GM19238 (cell line): ENCODE measurements around the gene CACNG8.

Experiments used
- DNase-seq: peaks from one replicate; pipeline ENCODE4 v3.0.0; 2011; ENCODE audit warnings: low spot score; ENCODE audit not compliant: insufficient read length

The CACNG8 gene

DNA sequence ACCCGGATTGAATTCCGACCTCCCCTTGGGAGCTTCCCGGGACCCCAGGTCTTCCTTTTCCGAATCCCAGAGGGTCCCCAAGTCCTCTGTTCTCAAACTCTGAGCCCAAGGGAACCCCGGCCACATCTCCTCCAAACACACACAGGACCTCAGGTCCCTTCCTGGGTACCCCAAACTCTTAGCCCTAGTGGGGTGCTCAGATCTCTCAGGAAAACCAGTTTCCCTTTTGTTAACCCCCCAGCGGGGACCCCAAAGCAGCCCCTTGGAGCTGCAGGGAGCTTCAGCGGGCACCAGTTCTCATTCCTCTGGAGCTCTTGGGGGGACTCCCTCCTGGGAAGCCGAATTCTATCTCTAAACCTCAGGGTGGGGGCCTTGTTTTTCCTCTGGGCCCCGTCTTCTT, 29.5 kb downstream of the CACNG8 start:
- no peak for DNase-seq

DNA sequence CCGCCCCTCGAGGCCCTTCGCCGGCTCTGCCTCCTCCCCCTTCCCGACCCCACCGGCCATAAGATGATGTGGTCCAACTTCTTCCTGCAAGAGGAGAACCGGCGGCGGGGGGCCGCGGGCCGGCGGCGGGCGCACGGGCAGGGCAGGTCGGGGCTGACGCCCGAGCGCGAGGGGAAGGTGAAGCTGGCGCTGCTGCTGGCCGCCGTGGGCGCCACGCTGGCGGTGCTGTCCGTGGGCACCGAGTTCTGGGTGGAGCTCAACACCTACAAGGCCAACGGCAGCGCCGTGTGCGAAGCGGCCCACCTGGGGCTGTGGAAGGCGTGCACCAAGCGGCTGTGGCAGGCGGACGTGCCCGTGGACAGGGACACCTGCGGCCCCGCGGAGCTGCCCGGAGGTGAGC, 30.1 kb downstream of the CACNG8 start:
- DNase-seq, result no peak

DNA sequence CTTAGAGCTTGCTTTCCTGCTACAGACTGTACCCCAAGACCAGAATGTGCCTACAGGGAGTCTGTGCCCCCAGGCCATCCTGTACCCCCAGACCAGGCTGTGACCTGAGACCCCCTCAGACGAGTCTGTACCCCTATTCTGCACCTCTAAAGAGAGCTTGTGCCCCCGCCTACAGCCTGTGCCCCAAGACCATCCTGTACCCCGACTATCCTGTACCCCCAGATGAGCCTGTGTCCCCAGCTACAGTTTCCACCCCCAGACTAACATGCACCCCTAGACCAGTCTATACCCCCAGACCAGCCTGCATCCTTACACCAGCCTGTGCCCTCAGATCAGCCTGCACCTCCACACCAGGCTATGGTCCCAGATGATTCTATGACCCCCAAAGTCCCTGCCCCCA, 30.7 kb downstream of the CACNG8 start:
- DNase-seq, result no peak

DNA sequence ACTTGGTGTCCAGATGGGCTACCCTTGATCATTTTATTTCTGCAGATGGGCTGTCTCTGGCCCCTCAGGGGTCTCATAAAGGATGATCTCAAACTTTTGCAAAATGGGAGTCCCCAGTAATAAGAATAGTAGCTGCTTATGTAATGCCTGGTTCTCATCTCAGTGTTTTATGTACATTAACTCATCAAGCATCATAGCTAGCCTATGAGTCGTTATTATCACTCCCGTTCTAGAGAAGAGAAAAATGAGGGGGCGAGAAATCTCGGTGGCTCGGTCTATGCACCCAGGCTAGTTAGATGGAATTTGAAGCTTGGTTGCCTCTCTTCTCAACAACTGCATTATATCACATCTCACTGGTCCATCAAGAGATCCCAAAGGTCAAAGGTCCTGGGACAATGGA, 32.1 kb downstream of the CACNG8 start:
- DNase-seq, result no peak

DNA sequence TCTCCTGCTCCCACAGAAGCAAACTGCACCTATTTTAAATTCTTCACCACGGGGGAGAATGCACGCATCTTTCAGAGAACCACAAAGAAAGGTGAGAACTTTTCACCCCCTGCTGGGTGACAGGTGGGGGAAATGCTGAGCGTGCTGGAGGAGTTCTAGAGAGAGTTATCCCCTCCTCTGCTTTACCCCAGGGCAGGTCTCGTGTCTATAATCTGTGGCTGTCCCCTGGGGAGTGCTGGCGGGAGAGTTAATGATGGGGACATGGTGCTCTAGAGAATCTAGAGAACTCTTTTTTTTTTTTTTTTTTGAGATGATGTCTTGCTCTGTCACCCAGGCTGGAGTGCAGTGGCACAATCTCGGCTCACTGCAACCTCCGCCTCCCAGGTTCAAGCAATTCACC, 35.5 kb downstream of the CACNG8 start:
- no peak for DNase-seq

DNA sequence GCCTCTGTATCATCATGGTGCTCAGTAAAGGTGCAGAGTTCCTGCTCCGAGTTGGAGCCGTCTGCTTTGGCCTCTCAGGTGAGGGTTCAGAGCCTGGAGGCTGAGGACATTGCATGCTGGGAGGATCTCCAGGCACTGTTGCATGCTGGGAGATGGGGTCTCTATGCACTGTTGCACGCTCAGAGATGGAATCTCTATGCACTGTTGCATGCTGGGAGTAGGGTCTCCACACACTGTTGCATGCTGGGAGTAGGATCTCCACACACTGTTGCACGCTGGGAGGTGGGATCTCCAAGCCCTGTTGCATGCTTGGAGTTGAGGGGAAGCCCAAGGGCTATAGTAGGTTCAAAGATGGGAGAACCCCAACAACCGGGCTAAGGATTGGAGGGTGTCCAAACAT, 37.0 kb downstream of the CACNG8 start:
- no peak for DNase-seq

DNA sequence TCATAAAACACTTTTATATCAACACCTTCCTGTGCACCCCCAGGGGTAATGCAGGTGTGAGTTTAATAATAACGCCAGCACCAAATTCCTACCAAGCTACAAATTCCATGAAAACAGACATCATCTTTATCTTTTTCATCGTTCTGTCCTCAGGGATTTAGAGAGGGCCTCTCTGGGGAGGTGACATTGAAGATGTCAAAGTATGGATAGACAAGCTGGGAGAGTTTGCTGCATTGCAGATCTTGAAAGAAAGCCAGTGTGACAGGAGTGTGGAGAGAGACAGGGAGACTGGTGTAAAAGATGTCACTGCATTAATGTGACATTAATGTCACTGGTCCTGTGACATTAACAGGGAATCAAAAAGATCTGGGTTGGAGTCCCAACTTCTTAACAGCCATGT, 38.8 kb downstream of the CACNG8 start:
- no peak for DNase-seq

DNA sequence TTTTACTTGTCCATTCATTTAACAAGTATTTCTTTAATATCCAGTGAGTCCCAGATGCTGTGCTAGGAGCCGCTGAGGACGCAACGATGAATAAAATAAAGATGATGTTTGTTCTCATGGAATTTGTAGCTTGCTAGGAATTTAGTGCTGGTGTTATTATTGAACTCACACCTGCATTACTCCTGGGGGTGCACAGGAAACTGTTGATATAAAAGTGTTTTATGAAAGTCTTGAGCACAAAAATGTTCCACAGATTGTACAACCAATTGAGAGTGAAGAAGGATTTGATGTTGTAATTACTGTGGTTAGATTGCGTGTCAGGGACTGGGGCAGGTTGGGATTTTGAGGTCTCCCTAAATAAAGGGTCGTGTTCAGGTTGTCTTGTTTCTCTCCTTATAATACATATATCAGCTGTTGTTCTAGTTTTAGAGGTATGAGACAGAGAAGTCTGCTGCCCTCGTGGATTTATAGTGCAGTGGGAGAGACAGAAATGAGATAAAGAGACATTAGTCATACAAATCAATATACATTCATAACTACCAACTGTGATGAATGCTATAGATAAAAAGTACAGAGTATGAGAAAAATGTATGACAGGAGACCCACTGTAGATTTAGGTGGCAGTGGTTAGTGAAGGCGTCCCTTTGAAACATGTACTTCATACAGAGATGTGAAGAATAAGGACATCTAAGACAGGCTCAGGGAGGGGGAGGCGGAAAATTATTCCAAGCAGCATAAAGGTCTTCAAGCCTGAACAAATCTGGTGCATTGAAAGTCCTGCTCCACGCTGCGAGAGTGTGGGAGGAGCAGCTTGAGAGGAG, 40.0 kb downstream of the CACNG8 start:
- DNase-seq, result no peak

DNA sequence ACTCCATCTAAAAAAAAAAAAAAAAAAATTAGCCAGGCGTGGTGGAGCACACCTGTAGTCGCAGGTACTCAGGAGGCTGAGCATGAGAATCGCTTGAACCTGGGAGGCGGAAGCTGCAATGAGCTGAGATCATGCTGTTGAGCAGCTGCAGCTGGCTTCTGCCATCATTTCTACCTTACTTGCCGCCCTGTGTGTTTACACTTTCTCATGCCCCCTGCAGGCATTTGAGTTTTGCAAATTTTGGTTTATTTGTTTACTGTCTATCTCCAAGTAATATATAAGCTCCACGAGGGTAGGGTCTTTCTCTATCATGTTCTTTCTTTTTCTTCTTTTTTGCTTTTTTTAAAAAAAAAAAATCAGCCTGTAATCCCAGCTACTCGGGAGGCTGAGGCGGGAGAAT, 46.7 kb downstream of the CACNG8 start:
- no peak for DNase-seq

DNA sequence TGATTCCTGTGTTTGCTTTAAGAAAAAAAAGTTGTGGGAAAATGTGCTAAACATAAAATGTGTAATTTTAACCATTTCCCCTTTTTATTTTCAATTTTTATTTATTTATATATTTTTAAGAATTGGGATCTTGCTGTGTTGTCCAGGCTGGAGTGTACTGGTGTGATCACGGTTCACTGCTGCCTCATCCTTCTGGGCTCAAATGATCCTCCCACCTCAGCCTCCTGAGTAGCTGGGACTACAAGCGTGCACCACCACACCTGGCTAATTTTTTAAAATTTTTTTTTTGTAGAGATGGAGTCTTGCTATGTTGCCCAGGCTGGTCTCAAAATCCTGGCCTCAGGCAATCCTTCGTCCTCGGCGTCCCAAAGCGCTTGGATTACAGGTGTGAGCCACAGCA, 47.7 kb downstream of the CACNG8 start:
- DNase-seq, result no peak

DNA sequence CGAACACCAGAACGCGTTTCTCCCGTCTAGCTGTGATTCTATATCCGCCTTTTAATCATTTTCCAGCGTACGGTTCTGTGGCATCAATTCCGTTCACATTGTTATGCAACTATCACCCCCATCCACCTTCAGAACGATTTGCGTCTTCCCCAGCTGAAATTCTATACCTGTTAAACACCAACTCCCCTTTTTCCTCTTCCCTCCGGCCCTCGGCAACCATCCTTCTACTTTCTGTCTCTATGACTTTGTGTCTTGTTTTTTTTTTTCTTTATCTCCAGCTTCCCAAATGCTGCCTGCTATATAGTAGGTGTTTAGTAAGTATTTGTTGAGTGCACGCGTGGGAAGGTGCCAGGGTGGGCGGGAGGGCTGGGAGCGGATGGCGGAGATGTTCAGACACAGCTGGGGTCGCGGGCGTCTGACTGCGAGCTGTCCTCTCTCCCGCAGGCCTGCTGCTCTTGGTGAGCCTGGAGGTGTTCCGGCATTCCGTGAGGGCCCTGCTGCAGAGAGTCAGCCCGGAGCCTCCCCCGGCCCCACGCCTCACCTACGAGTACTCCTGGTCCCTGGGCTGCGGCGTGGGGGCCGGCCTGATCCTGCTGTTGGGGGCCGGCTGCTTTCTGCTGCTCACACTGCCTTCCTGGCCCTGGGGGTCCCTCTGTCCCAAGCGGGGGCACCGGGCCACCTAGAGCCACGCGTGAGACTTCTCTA, 48.9 kb downstream of the CACNG8 start:
- no peak for DNase-seq

DNA sequence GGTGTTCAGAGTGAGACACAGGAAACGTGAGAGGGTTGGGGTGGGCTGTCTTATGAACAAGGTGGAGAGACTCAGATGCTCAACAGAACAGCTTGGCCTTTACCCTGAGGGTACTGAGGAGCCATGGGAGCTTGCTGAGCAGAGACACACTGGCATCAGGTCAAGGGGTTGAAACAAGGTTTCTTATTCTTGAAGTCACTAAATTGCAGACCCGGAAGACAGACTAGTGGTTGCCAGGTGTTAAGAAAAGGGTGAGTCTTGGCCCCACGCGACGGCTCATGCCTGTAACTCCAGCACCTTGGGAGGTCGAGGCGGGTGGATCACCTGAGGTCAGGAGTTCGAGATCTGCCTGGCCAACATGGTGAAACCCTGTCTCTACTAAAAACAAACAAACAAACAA, 51.1 kb downstream of the CACNG8 start:
- no peak for DNase-seq

DNA sequence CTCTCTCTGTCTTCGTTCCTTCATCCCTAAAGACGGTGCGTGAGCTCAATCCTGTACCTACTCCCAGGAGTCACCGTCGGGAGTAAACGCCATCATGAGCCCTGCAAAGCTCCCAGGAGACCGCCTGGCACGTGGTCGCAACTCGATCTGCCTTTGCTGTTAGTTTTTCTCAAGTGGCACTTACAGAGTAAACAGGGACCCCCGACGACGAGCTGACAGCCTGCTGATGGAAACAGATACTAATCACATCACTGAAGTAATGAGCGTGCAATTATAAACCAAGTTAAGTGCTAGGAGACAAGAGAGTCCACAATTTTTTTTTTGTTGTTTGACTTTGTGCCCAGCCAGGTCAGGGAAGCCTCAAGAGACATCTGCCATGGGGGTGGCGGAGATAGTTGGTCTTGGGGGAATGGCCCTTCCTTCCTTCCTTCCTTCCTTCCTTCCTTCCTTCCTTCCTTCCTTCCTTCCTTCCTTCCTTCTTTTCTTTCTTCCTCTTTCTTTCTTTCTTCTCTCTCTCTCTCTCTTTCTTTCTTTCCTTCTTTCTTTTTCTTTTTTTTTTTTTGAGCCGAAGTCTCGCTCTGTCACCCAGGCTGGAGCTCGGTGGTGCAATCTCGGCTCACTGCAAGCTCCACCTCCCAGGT, 52.3 kb downstream of the CACNG8 start:
- no peak for DNase-seq

DNA sequence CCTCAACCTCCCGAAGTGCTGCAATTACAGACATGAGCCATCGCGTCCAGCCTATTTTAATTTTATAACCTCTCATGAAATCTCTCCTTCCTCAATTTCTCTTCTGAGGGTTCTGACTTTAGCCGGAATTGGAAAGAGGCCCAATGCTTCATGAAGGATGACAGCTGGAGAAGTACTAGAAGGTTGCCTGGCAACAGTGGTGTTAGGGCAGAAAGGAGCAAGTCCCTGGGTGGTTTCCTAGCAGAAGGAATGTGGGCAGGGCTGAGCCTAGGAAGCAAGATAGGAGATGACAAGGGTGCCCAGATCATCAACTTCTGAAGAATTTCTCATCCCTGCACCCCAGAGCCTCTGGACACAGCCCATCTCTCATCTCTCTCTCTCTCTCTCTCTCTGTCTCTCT, 54.5 kb downstream of the CACNG8 start:
- no peak for DNase-seq

DNA sequence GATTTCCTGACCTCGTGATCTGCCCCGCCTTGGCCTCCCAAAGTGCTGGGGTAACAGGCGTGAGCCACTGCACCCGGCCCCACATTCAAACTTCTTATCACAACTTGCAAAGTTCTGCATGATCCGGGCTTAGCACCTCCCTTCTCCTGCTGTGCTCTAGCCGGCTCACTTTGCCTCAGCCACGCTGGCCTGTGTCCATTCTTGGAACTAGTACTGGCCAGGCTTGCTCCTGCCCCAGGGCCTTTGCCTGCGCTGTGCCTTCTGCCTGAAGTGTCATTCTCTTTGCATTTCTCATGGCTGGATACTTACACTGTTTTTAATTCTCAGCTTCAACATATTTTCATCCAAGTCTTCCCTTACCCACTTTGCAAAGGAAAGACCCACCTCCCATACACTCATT, 58.6 kb downstream of the CACNG8 start:
- DNase-seq, result no peak

DNA sequence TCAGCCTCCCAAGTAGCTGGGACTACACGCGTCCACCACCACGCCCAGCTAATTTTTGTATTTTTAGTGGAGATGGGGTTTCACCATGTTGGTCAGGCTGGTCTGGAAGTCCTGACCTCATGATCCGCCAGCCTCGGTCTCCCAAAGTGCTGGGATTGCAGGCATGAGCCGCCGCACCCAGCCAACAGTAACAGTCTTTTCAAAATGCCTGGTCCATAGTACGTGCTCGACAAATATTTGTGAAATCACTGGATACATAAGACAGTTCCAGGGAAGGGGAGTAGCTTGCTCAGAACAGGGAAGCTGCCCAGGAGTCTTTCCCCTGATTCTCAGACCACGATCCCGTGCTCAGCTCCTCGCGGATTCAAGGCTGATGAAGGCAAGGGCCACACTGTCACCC, 59.2 kb downstream of the CACNG8 start:
- DNase-seq, result no peak

DNA sequence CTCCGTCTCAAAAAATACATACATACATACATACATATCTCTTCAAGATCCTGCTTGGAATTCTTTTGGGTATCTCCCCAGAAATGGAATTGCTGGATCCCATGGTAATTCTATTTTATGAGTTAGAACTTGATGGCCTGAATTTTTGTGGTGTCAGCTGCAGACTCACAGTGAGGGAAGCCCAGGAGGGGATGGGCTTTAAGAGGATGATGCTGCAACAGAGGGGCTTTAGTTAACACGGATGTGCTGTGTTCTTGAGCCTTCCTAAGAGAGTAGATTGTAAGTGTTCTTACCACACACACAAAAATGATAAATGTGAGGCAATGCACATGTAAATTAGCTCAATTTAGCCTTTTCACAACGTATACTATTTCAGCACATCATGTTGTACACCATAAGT, 60.5 kb downstream of the CACNG8 start:
- DNase-seq, result no peak

DNA sequence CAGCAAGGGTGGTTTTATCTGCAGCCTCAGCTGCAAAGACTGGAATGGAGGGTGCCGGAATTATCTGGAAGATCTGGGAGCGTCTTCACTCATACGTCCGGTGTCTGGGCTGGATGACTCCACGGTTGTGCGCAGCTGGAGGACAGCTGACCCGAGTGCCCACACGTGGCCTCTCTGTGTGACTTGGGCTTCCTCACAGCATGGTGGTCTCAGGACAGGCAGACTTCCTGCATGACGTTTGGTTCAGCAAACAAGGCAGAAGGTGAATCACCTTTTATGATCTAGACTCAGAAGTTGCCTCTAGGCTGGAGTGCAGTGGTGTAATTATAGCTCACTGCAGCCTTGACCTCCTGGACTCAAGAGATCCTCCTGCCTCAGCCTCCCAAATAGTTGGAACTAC, 61.9 kb downstream of the CACNG8 start:
- no peak for DNase-seq

DNA sequence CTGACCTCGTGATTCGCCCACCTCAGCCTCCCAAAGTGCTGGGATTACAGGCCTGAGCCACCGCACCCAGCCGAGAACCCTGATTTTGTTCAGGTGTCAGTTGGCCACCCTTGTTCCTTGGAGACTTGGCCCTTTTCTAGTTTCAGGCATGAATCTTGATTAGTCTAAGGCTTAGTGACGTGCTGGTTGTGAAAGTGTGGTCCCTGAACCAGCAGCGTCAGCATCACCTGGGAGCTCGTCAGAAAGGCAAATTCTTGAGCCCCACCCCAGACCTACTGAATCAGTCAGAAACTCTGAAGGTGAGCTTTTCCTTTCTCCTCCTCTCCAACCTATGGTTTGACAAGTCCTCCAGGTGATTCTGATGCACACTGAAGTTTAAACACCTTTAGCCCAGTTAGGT, 63.9 kb downstream of the CACNG8 start:
- no peak for DNase-seq

DNA sequence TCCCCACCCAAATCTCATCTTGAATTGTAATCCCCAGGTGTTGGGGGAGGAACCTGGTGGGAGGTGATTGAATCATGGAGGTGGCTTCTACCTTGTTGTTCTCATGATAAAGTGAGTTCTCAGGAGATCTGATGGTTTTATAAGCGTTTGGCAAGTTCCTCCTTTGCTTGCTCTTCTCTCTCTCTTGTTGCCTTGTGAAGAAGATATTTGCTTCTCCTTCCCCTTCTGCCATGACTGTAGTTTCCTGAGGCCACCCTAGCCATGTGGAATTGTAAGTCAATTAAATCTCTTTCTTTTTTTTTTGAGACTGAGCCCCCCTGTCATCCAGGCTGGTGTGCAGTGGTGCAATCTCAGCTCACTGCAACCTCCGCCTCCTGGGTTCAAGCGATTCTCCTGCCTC, 66.6 kb downstream of the CACNG8 start:
- no peak for DNase-seq

DNA sequence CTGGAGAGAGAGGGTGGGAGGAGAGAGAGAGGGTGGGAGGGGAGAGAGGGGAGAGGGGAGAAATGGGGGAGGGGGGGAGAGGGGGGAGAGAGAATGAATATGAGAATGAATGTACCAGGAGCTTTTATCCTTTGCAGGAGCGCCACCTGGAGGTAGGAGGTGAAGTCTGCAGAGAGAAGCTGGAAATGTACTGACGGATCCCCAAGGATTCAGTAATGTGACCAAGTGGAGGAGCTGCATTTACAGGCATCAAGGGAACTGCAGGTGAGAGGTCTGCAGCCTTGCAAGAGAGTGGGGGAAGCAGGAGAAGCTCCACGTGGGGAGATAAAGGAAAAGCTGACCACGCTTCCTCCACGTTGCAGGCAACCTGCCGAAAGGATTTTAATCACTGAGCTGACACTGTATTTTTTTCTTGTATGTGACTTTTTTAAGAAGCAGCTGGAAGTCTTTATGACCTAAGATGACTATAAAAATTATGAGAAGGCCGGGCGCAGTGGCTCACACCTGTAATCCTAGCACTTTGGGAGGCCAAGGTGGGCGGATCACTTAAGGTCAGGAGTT, 67.3 kb downstream of the CACNG8 start:
- no peak for DNase-seq

DNA sequence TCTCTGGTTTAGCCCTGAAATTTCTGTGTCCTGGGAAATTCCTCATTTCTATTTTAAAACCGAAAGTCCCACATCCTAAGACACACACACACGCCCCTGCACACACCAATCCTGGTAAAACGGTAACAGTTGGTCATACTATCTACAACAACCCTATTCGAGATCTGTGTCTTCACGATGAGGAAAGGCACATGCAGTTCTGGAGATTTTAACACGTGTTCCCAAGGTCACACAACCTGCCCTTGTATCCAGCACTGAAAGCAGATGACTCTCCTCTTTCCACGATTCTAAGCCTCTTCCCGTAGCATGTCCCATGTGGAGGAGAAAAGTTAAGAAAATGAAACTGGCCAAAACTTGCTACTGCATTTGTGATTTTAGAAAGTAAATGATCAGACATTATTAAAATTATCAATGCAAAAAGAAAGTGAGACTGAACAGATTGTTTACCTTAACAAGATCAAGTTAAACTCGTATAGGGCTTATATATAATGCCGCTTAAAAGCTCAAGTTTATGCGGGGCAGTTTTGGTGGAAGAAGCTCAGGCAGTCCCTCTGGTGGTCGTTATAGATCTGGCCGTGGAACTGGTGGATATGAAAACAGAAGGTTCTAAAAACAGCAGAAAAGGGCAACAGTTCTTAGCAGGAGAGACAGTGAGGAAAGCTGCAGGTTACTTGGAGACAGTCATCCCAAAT, 68.3 kb downstream of the CACNG8 start:
- no peak for DNase-seq
